Neural progenitor cell (in vitro differentiated cells): ENCODE measurements around the gene CTSK. TPM values are rescaled to one million over a fixed set of nuclear protein-coding genes. Genes with fewer than 3 reads are reported as not detected.

Experiments used
- DNase-seq: peaks from one replicate; pipeline ENCODE4 v3.0.0-alpha.2; 2016; ENCODE audit warnings: low spot score
- H2AFZ ChIP-seq: fragments of 200-600 bp; sonication (generic); replicated peaks from 2 replicates; pipeline ENCODE4 v1.6.1; 2016; ENCODE audit warnings: antibody characterized with exemption
- H3F3A ChIP-seq: fragments of 200-600 bp; sonication (generic); 2 replicates; pipeline ENCODE4 v1.6.1; 2016; ENCODE audit warnings: antibody characterized with exemption, low read depth
- H3K27ac ChIP-seq: fragments of 200-600 bp; sonication (generic); 2 replicates; pipeline ENCODE4 v1.5.1; 2016; ENCODE audit warnings: mild to moderate bottlenecking
- H3K27me3 ChIP-seq: fragments of 200-600 bp; sonication (generic); 2 replicates; pipeline ENCODE4 v1.6.1; 2016; ENCODE audit warnings: mild to moderate bottlenecking, moderate library complexity
- H3K36me3 ChIP-seq: fragments of 200-600 bp; sonication (generic); 2 replicates; pipeline ENCODE4 v1.5.1; 2016
- H3K4me1 ChIP-seq: fragments of 200-600 bp; sonication (generic); 2 replicates; pipeline ENCODE4 v1.6.1; 2016; ENCODE audit warnings: mixed run types
- H3K4me2 ChIP-seq: fragments of 200-600 bp; sonication (generic); 2 replicates; pipeline ENCODE4 v1.6.1; 2016
- H3K4me3 ChIP-seq: fragments of 200-600 bp; sonication (generic); 2 replicates; pipeline ENCODE4 v1.5.1; 2016
- H3K79me2 ChIP-seq: fragments of 200-600 bp; sonication (generic); 2 replicates; pipeline ENCODE4 v1.6.1; 2016; ENCODE audit warnings: low read depth
- H3K9ac ChIP-seq: fragments of 200-600 bp; sonication (generic); 2 replicates; pipeline ENCODE4 v1.6.1; 2016
- H3K9me3 ChIP-seq: fragments of 200-600 bp; sonication (generic); 2 replicates; pipeline ENCODE4 v1.5.1; 2016; ENCODE audit warnings: low read depth
- H4K20me1 ChIP-seq: fragments of 200-600 bp; sonication (generic); 2 replicates; pipeline ENCODE4 v1.6.1; 2016; ENCODE audit warnings: low read depth
- H3K27ac Mint-ChIP-seq: 3 replicates; pipeline ENCODE4 v1.8.0; 2021; ENCODE audit warnings: mixed read lengths
- H3K27me3 Mint-ChIP-seq: 2 replicates; pipeline ENCODE4 v1.8.0; 2022; ENCODE audit warnings: low read depth, mild to moderate bottlenecking, inconsistent platforms, moderate library complexity, mixed read lengths; ENCODE audit not compliant: insufficient read depth
- H3K36me3 Mint-ChIP-seq: 3 replicates; pipeline ENCODE4 v1.8.0; 2021; ENCODE audit warnings: mixed read lengths
- H3K4me1 Mint-ChIP-seq: 3 replicates; pipeline ENCODE4 v1.8.0; 2021; ENCODE audit warnings: mixed read lengths
- H3K4me3 Mint-ChIP-seq: 3 replicates; pipeline ENCODE4 v1.8.0; 2021; ENCODE audit warnings: mild to moderate bottlenecking, moderate library complexity, mixed read lengths
- H3K9me3 Mint-ChIP-seq: 3 replicates; pipeline ENCODE4 v1.8.0; 2020; ENCODE audit warnings: mixed read lengths
- CTCF ChIP-seq: fragments of 200-600 bp; sonication (generic); IDR thresholded peaks from 2 replicates; pipeline ENCODE4 v1.5.1; 2017; ENCODE audit warnings: antibody characterized with exemption, mild to moderate bottlenecking
- EZH2 ChIP-seq: fragments of 200-600 bp; sonication (generic); IDR thresholded peaks from 2 replicates; pipeline ENCODE4 v1.6.1; 2017; ENCODE audit warnings: antibody characterized with exemption, mild to moderate bottlenecking, moderate library complexity
- EZH2phosphoT487 ChIP-seq: fragments of 200-600 bp; sonication (generic); IDR thresholded peaks from 2 replicates; pipeline ENCODE4 v1.6.1; 2017; ENCODE audit warnings: antibody characterized with exemption
- total RNA-seq: library from RNA; depleted of rRNA; stranded (reverse); fragments of >200 nt; gene quantifications from 2 replicates; pipeline ENCODE4 v1.2.3, GENCODE V29; 2015; ENCODE audit warnings: low replicate concordance

The CTSK gene
- total RNA-seq, 1 donor from 2014 or later = 6.7 TPM

GRCh38 chr1:150804671-150805070 is 3.4 kb downstream of the CTSK start:
- Histone ChIP-seq H3K9me3 (no peaks in the 10 kb centered on the region), H3F3A (no peaks in the 10 kb centered on the region), H3K36me3 (no peaks in the 10 kb centered on the region), H3K27ac (no peak overlapping the region), H3K4me3 (no peak overlapping the region), H3K79me2 (no peaks in the 10 kb centered on the region), H4K20me1 (no peaks in the 10 kb centered on the region), H3K4me1 (peaks cover 21% of the 10 kb centered on the region), H3K9ac (no peak overlapping the region), H3K4me2 (no peak overlapping the region), H2AFZ (no peak overlapping the region), H3K27me3 (no peaks in the 10 kb centered on the region)
- no peaks in the 10 kb centered on the region for H3K9me3 Mint-ChIP-seq
- no peak for DNase-seq
- H3K27me3 Mint-ChIP-seq = no peaks in the 10 kb centered on the region
- H3K36me3 Mint-ChIP-seq = no peaks in the 10 kb centered on the region
- TF ChIP-seq CTCF (no peak), EZH2 (no peak), EZH2phosphoT487 (no peak)
- H3K4me1 Mint-ChIP-seq = peaks cover 27% of the 10 kb centered on the region
- no peak overlapping the region for H3K4me3 Mint-ChIP-seq
- H3K27ac Mint-ChIP-seq = no peak overlapping the region

GRCh38 chr1:150799089-150799488 is 9.0 kb downstream of the CTSK start:
- peaks cover 5% of the 10 kb centered on the region for H3K27me3 Mint-ChIP-seq
- H3K27ac ChIP-seq = no peak overlapping the region
- H3K36me3 ChIP-seq = no peaks in the 10 kb centered on the region
- no peak overlapping the region for H2AFZ ChIP-seq
- H3K4me2 ChIP-seq = peak overlapping the region; percentile 28
- DNase-seq = no peak
- H3K9me3 Mint-ChIP-seq = no peaks in the 10 kb centered on the region
- TF ChIP-seq CTCF (no peak), EZH2 (no peak)
- no peaks in the 10 kb centered on the region for H4K20me1 ChIP-seq
- no peaks in the 10 kb centered on the region for H3K9me3 ChIP-seq
- no peaks in the 10 kb centered on the region for H3F3A ChIP-seq
- no peak overlapping the region for H3K9ac ChIP-seq
- no peak overlapping the region for H3K4me3 ChIP-seq
- H3K4me1 ChIP-seq = peaks cover 23% of the 10 kb centered on the region
- H3K4me3 Mint-ChIP-seq = peak overlapping the region; percentile 15
- H3K79me2 ChIP-seq = no peaks in the 10 kb centered on the region
- peaks cover 1% of the 10 kb centered on the region for H3K36me3 Mint-ChIP-seq
- H3K27ac Mint-ChIP-seq = peak overlapping the region; percentile 48
- H3K4me1 Mint-ChIP-seq = peaks cover 31% of the 10 kb centered on the region
- no peaks in the 10 kb centered on the region for H3K27me3 ChIP-seq

- Histone ChIP-seq H3K9me3 (no peaks in the 10 kb centered on the region), H3K4me3 (no peak overlapping the region), H3K4me2 (peak overlapping the region; percentile 28), H3K27me3 (no peaks in the 10 kb centered on the region), H3K27ac (no peak overlapping the region), H2AFZ (no peak overlapping the region), H3K79me2 (no peaks in the 10 kb centered on the region), H3K4me1 (peaks cover 23% of the 10 kb centered on the region), H3K9ac (no peak overlapping the region), H3K36me3 (no peaks in the 10 kb centered on the region), H4K20me1 (no peaks in the 10 kb centered on the region), H3F3A (no peaks in the 10 kb centered on the region)
- H3K9me3 Mint-ChIP-seq = no peaks in the 10 kb centered on the region
- H3K4me1 Mint-ChIP-seq = peaks cover 31% of the 10 kb centered on the region
- peak overlapping the region; percentile 15 for H3K4me3 Mint-ChIP-seq
- H3K36me3 Mint-ChIP-seq = peaks cover 1% of the 10 kb centered on the region
- peak; percentile 37 for DNase-seq
- TF ChIP-seq EZH2phosphoT487 (no peak), EZH2 (no peak), CTCF (no peak)
- H3K27me3 Mint-ChIP-seq = peaks cover 5% of the 10 kb centered on the region
- H3K27ac Mint-ChIP-seq = peak overlapping the region; percentile 48
Observed at GRCh38 chr1:150798525-150798924, 9.5 kb downstream of the CTSK start.
